H1 (cell line): ENCODE measurements around the gene CREB1. TPM values are rescaled to one million over a fixed set of nuclear protein-coding genes. Genes with fewer than 3 reads are reported as not detected.

Experiments
- EGR1 ChIP-seq: IDR thresholded peaks from 2 replicates; pipeline ENCODE4 v1.6.1; 2011; ENCODE audit warnings: low read depth, low read length, borderline replicate concordance
- MAX ChIP-seq: IDR thresholded peaks from 2 replicates; pipeline ENCODE4 v1.6.1; 2012; ENCODE audit warnings: inconsistent platforms
- POLR2A ChIP-seq, 2 experiments: IDR thresholded peaks; 1 replicate in 1 of 2; 2 replicates in 1 of 2; pipeline ENCODE4 v1.6.1; 2011; ENCODE audit warnings: low read depth in 2 of 2, low read length in 2 of 2, mild to moderate bottlenecking in 2 of 2; ENCODE audit errors: control extremely low read depth in 1 of 2
- polyA plus RNA-seq, 7 experiments: library from polyadenylated mRNA; depleted of rRNA in 3 of 7; stranded (reverse) in 5 of 7; unstranded in 2 of 7; fragments of >200 nt in 5 of 7; fragments of 200-250 nt in 2 of 7; gene quantifications; 1 replicate in 5 of 7; 2 replicates in 1 of 7; 4 replicates in 1 of 7; pipeline versions ENCODE4 v1.2.1 to v1.2.3, GENCODE V29; 2011 to 2013; ENCODE audit warnings: missing spikeins in 2 of 7, mixed read lengths in 2 of 7
- total RNA-seq: library from RNA; stranded (reverse); fragmentation: NEBNext Ultra II Directional; extraction: Animal tissue kit (Norgen Biotek cat#: 25700); gene quantifications from 2 replicates; pipeline ENCODE4 v1.2.1, GENCODE V29; 2021
- TF ChIP-seq, protein P1 (sequence below): IDR thresholded peaks from 2 replicates; pipeline ENCODE4 v1.6.1; 2011; ENCODE audit warnings: low read depth, mild to moderate bottlenecking, low read length; ENCODE audit not compliant: insufficient read depth

Gene CREB1
- total and polyA plus RNA-seq, 2 of the 8 experiments (the other 6 are each of a cell fraction or from before 2014, with no cell fraction given) = 46.3 to 99.0 TPM

DNA sequence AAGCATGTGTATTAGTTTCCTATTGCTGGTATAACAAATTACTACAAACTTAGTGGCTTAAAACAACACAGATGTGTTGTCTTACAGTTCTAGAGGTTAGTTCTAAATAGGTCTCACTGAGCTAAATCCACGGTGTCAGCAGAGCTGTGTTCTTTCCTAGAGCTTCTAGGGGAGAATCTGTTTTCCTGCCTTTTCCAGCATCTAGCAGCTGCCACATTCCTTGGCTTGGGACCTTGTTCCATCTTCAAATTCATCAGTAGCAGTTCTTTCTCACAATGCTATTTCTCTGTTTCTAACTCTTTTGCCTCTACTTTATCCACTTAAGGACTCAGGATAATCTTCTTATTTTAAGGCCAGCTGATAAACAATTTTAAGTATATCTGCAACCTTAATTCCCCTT, 32.2 kb upstream of the CREB1 start (continued):
- TF ChIP-seq, protein P1, sequence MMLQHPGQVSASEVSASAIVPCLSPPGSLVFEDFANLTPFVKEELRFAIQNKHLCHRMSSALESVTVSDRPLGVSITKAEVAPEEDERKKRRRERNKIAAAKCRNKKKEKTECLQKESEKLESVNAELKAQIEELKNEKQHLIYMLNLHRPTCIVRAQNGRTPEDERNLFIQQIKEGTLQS = no peak
- TF ChIP-seq EGR1 = no peak
- TF ChIP-seq MAX = no peak
- no peak for TF ChIP-seq POLR2A (IDR thresholded peaks at IDR 0.05; ENCODE audit: control extremely low read depth in 1 of 2, low read depth in 2 of 2, low read length in 2 of 2)
